HS-27A (cell line): ENCODE measurements around the gene APOE.
"Not testable (repeated sequence)": the region's sequence is repeated elsewhere in the genome, so short reads cannot be mapped to it uniquely, and the experiment has no call there.

Experiments used
- DNase-seq: peaks from one replicate; pipeline ENCODE4 v3.0.0-alpha.2; 2012; ENCODE audit warnings: low read depth, missing footprints

APOE gene

DNA sequence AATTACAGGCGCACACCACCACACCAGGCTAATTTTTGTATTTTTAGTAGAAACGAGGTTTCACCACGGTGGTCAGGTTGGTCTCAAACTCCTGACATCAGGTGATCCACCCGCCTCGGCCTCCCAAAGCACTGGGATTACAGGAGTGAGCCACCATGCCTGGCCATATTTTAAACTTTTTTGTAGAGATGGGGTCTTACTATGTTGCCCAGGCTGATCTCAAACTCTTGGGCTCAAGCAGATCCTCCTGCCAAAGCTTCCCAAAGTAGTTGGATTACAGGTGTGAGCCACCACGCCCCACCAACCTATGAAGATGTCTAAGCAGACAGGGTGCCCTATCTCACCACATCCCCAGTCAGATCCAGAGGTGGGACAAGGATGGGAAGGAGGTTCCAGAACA lies 6.3 kb downstream of the APOE start:
- not testable (repeated sequence) for DNase-seq

DNA sequence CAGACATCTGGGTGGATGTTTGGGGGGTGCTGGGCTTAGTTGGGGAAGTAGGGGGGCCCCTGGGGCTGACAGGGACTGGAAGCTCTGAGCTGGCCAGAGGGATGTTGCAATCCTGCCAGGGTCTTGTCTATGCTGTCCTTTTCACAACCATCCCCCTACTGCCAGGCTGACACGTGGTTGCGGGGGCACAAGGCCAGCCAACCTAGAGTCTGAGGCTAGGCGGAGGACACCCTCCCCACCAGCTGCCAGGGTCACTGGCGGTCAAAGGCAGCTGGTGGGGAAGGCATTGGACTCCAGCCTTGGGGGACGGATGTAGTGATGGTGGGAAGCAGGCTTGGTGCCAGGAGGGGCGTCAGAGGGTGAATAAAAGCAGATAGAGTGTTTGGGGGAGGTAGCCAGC lies 7.3 kb downstream of the APOE start:
- no peak for DNase-seq

DNA sequence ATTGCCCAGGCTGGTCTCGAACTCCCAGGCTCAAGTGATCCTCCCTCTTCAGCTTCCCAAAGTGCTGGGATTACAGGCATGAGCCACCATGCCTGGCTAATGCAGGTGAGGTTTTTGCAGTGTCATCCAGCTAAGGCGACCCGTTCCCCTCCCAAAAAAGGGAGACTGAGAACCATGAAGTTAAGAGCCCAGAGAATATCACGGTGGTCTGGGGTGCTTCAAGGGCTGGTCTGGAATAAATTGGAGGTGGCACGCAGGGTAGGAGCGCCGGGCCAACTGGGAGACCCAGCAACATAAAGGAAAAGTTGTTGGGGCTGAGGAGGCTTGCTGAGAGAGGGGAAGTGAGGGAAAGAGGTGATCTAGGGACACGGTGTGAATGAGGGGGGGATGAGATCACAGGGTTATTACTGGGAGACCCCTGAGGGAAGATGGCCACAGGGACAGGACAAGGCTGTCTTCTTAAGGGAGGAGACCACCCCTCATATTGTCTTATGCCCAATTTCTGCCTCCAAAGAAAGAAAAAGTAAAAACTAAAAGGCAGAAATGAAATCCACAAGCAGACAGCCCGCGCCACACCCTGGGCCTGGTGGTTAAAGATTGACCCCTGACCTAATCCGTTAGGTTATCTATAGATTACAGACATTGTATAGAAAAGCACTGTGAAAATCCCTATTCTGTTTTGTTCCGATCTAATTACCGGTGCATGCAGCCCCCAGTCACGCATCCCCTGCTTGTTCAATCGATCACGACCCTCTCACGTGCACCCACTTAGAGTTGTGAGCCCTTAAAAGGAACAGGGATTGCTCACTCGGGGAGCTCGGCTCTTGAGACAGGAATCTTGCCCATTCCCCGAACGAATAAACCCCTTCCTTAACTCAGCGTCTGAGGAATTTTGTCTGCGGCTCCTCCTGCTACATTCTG lies 8.2 kb downstream of the APOE start:
- not testable (repeated sequence) for DNase-seq

DNA sequence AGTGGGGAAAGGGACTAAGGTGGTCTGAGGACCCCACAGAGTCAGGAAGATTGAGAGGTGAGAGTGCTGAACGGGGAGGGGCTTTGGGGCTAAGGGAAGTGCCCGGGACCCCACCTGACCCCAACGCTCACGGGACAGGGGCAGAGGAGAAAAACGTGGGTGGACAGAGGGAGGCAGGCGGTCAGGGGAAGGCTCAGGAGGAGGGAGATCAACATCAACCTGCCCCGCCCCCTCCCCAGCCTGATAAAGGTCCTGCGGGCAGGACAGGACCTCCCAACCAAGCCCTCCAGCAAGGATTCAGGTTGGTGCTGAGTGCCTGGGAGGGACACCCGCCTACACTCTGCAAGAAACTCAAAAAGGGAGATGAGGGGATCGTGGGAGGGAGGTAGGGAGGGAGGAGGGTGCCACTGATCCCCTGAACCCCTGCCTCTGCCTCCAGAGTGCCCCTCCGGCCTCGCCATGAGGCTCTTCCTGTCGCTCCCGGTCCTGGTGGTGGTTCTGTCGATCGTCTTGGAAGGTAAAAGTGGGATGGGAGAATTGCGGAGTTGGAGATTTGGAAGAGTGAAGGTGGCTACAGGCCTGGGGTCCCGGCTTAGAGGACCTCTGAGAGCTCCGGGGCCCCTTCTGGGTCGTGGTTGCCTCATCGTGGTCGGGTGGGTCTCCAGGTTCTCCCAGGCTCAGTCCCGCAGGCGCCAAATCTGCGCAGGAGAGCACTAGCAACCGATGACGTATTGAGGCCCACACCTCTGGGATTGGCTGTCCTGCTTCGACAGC lies 9.0 kb downstream of the APOE start, which contains the start of gene APOC1:
Gene APOC1, plus strand, starts transcription at position 176 of the 774 bp plus-strand sequence. Its CDS starts 284 bp downstream, at position 460.
- peak; percentile 70 for DNase-seq

DNA sequence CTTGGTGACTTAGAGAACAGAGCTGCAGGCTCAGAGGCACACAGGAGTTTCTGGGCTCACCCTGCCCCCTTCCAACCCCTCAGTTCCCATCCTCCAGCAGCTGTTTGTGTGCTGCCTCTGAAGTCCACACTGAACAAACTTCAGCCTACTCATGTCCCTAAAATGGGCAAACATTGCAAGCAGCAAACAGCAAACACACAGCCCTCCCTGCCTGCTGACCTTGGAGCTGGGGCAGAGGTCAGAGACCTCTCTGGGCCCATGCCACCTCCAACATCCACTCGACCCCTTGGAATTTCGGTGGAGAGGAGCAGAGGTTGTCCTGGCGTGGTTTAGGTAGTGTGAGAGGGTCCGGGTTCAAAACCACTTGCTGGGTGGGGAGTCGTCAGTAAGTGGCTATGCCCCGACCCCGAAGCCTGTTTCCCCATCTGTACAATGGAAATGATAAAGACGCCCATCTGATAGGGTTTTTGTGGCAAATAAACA lies 18.7 kb downstream of the APOE start:
- no peak for DNase-seq

- no peak for DNase-seq
Measured at GRCh38 chr19:44925114-44925891, 19.7 kb downstream of the APOE start.

- not testable (repeated sequence) for DNase-seq
Measured at GRCh38 chr19:44926245-44927077, 20.9 kb downstream of the APOE start.

- DNase-seq = no peak
Measured at GRCh38 chr19:44927746-44928145, 22.1 kb downstream of the APOE start.

GRCh38 chr19:44930088-44930487 lies 24.5 kb downstream of the APOE start:
- no peak for DNase-seq

DNA sequence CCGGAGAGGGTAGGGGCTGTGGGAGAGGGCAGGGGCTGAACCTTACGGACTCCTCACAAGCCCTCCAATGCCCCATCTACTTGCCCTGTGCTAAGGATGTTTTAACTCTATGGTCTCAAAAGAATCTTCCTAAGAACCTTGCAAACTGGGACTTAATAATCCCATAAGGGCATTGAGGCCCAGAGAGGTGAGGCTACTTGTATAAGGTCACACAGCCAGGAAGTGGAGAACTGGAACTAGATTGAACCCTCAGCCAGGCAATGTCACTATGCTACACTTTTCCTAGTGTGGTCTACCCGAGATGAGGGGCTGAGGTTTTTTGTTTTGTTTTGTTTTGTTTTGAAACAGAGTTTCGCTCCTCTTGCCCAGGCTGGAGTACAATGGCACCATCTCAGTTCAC lies 25.9 kb downstream of the APOE start:
- no peak for DNase-seq

DNA sequence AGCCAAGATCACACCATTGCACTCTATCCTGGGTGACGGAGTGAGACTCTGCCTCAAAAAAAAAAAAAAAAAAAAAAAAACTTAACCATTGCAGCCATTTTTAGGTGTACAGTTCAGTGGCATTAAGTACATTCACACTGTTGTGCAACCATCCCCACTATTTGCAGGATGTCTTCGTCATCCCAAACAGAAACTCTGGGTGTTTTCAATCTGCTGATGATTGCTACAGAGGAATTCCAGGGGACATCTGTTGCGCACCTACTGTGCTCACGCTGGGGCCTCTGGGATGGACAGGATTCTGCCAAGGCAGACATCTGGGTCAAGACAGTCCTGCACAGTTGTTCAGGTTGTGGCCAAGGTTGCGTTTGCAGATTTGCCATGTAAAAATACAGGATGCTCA lies 34.1 kb downstream of the APOE start:
- no peak for DNase-seq

- no peak for DNase-seq
Measured at GRCh38 chr19:44942067-44942571, 36.5 kb downstream of the APOE start, which contains the start of gene APOC4. APOC4 (plus strand) TSS chr19:44942237; CDS start chr19:44942278, 41 bp downstream.

DNA sequence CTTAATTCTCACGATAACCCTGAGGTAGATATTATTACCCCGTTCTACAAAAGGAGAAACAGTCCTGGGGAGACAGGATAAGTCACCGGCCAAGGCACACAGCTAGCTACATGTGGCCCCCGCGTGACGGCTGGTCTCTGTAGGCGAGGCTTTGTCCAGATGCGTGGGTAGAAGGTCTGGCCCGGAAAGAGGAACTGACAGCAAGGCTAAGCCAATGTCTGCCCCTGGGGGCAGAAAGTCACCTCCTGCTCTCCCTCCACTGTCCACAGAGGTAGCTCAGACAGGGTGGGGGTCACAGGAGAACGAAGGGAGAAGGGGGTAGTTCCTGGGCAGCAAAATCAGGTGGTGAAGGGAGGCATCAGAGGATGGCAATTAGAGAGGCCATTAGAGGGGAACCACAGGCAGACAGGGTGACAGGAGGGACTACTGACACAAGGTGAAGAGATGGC lies 38.2 kb downstream of the APOE start:
- no peak for DNase-seq

GRCh38 chr19:44947041-44947581 lies 41.5 kb downstream of the APOE start:
- no peak for DNase-seq

DNA sequence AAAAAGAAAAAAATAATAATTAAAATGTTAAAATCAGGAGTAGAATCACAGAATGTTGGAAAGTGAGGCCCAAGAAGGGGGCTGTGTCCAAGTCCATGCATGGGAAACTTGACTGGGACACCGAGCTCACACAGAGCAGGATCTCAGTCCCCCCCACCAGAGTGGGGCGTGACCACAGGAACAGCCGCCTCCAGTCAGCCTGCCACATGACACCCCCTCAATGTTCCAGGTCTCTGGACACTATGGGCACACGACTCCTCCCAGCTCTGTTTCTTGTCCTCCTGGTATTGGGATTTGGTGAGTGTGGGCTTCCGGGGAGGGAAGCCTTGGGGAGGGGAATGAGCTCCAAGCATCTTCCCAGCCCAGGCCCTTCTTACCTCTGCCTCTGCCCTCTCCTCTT lies 42.6 kb downstream of the APOE start:
- no peak for DNase-seq

DNA sequence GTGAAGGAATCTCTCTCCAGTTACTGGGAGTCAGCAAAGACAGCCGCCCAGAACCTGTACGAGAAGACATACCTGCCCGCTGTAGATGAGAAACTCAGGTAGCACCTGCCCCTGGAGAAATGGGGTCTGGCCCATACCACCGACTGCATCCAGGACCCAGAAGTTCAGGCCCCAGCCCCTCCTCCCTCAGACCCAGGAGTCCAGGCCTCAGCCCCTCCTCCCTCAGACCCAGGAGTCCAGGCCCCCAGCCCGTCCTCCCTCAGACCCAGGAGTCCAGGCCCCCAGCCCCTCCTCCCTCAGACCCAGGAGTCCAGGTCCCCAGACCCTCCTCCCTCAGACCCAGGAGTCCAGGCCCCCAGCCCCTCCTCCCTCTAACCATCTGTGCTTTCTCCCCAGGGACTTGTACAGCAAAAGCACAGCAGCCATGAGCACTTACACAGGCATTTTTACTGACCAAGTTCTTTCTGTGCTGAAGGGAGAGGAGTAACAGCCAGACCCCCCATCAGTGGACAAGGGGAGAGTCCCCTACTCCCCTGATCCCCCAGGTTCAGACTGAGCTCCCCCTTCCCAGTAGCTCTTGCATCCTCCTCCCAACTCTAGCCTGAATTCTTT lies 43.3 kb downstream of the APOE start:
- DNase-seq = no peak

GRCh38 chr19:44949550-44949949 lies 44.0 kb downstream of the APOE start:
- no peak for DNase-seq

DNA sequence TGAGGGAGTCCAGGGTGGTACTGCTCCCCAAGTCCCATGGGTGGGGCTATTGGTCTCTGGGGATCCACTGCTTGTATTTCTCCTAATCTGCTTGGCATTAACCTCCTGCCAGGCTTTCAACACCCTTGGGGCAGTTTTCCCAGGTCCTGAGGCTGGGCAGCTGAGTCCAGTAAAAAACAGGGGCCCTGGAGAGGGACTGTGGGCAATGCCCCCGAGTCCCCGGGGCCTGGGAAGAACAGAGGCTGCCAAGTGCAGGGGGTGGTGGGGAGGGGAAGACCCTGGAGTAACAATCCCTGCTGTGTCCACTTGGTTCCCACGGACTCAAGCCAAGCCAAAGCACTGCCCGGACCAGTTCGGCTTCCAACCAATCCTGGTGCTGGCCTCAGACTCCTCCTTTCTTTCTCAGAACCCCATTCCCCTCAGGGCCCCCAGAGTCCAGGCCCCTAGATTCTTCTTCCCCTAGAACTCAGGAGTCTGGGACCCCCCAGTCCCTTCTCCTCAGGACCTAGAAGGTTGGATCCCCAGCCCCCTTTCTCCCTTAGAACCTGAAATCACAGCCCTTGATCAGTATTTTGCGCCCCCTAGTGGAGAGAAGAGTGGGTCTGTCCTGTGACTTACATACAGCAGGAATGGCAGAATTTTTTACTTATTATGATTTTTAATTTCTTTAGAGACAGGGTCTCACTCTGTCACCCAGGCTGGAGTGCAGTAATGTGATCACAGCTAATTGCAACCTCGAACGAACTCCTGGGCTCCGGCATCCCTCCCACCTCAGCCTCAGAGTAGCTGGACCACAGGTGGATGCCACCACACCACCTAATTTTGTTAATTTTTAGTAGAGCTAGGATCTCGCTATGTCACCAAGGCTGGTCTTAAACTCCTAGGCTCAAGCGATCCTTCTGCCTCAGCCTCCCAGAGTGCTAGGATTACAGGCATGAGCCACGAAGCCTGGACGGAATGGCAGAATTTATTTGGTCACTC lies 45.9 kb downstream of the APOE start:
- peak; percentile 59 for DNase-seq

DNA sequence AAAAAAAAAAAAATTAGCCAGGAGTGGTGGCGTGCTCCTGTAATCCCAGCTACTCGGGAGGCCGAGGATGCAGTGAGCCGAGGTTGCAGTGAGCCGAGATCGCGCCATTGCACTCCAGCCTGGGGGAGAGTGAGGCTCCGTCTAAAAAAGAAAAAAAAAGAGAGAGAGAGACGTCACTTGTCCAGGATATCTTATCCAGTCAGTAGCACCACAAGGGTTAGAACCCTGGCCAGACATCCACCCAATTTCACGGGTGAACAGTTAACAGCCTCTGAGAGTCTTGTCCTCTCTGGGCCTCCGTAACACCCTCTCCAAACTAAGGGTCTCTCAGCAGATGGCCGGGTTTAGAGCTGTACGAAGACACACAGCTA lies 48.7 kb downstream of the APOE start:
- no peak for DNase-seq
